ENCODE measurements around the gene WNT8A. TPM values are rescaled to one million over a fixed set of nuclear protein-coding genes. Genes with fewer than 3 reads are reported as not detected.

WNT8A gene
- total RNA-seq, 1 donor from 2014 or later: not detected

- H3K27ac Mint-ChIP-seq: no peak overlapping the region
- intact Hi-C loops (cut with micrococcal nuclease): loop anchor here (10.0 kb wide), 1 partner anchor 515 kb away; no protein-coding TSS in a partner anchor
- H3K27me3 Mint-ChIP-seq: peaks cover 23% of the 10 kb centered on the region
- no peaks in the 10 kb centered on the region for H3K9me3 Mint-ChIP-seq
- DNase-seq: no peak
- no peak overlapping the region for H3K4me3 Mint-ChIP-seq
- no peaks in the 10 kb centered on the region for H3K36me3 Mint-ChIP-seq (ENCODE audit: low read depth)
- H3K4me1 Mint-ChIP-seq: no peaks in the 10 kb centered on the region
Observed at GRCh38 chr5:138139781-138140090, 55.9 kb downstream of the WNT8A start.

- no peaks in the 10 kb centered on the region for H3K9me3 Mint-ChIP-seq
- H3K4me1 Mint-ChIP-seq: no peaks in the 10 kb centered on the region
- intact Hi-C loops (cut with micrococcal nuclease): no loop called here
- peaks cover 23% of the 10 kb centered on the region for H3K27me3 Mint-ChIP-seq
- no peaks in the 10 kb centered on the region for H3K36me3 Mint-ChIP-seq (ENCODE audit: low read depth)
- H3K27ac Mint-ChIP-seq: no peak overlapping the region
- no peak for DNase-seq
- no peak overlapping the region for H3K4me3 Mint-ChIP-seq
Observed at GRCh38 chr5:138140268-138140667, 56.4 kb downstream of the WNT8A start.

Other genes starting within 250 kb of the WNT8A start
- not detected in 2 replicates for gene MYOT, start 216.2 kb upstream of the WNT8A start, total RNA-seq
- gene PKD2L2, start 194.6 kb upstream of the WNT8A start, total RNA-seq: not detected in 2 replicates
- gene FAM13B, start 51.0 kb upstream of the WNT8A start, total RNA-seq: 15.1 and 15.6 TPM in 2 replicates
- gene NME5, start 55.4 kb downstream of the WNT8A start, total RNA-seq: not detected in 2 replicates
- gene BRD8, start 94.6 kb downstream of the WNT8A start, total RNA-seq: 53.6 and 61.1 TPM in 2 replicates
- gene KIF20A, start 95.1 kb downstream of the WNT8A start, total RNA-seq: 18.0 and 19.7 TPM in 2 replicates
- gene CDC23, start 129.3 kb downstream of the WNT8A start, total RNA-seq: 46.6 and 47.9 TPM in 2 replicates
- gene GFRA3, start 190.6 kb downstream of the WNT8A start, total RNA-seq: not detected in 2 replicates
- 6.7 and 7.9 TPM in 2 replicates for gene CDC25C, start 247.8 kb downstream of the WNT8A start, total RNA-seq

Data from activated CD4-positive, alpha-beta T cell treated with anti-CD3 and anti-CD28 coated beads, Interleukin-2, amount 10 ng/mL, durations not matched to agents 24 days and 14 days (primary cell).